ENCODE measurements around the gene CSPG4. TPM values are rescaled to one million over a fixed set of nuclear protein-coding genes. Genes with fewer than 3 reads are reported as not detected.

Gene CSPG4
- total and polyA plus RNA-seq, 2 of the 8 experiments (the other 6 are each of a cell fraction or from before 2014, with no cell fraction given), result 1.4 to 3.0 TPM

DNA sequence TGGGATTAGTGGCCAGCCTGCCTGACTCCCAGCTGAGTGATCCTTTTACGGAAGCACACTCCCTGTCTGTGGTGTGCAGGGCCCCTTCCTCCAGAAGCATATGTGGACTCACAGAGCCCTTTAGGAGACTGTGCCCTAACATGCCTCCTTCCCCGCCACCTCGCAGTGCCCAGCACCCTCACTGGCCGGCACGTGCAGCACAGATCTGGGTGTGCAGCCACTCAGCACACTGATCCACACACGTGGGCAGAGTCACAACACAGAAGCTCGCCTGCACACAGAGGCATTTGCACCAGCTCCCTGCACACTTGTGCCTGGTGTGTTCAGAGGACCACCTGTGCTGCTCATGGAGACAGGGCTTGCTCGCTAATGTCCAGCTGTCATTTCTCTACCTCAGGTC is 23.6 kb upstream of the CSPG4 start (continued):
- TF ChIP-seq BRCA1 (IDR thresholded peaks at IDR 0.05; ENCODE audit: low read depth, low read length) (no peak), EGR1 (IDR thresholded peaks at IDR 0.05; ENCODE audit: borderline replicate concordance, low read depth, low read length) (no peak), KDM1A (IDR thresholded peaks at IDR 0.05; ENCODE audit: borderline replicate concordance, low read length) (no peak), BCL11A (IDR thresholded peaks at IDR 0.05; ENCODE audit: low read depth in 2 of 2, low read length in 2 of 2) (no peak), SP2 (IDR thresholded peaks at IDR 0.05; ENCODE audit: low read length) (no peak)

Data from H1 (cell line).